ENCODE measurements around the gene RFLNA. TPM values are rescaled to one million over a fixed set of nuclear protein-coding genes. Genes with fewer than 3 reads are reported as not detected.

The RFLNA gene
- total RNA-seq, 1 experiment from 2014 or later = 10.6 TPM

GRCh38 chr12:124283326-124283725 lies 11.6 kb upstream of the RFLNA start:
- Histone ChIP-seq H2BK15ac (ENCODE audit: low read depth, low read length) (no peak overlapping the region), H3K9ac (ENCODE audit: extremely low read depth, insufficient read length, low read length) (no peak overlapping the region), H4K5ac (ENCODE audit: insufficient read length, low read depth, low read length) (no peak overlapping the region), H3K79me1 (ENCODE audit: insufficient read depth, low read depth, low read length, poor library complexity, severe bottlenecking) (no peaks in the 10 kb centered on the region), H3K23me2 (ENCODE audit: insufficient read length, low read depth, low read length, poor library complexity, severe bottlenecking) (no peaks in the 10 kb centered on the region), H2BK20ac (ENCODE audit: low read depth, low read length, poor library complexity, severe bottlenecking) (no peak overlapping the region), H3K23ac (ENCODE audit: insufficient read length, low read depth, low read length) (no peak overlapping the region), H3K14ac (ENCODE audit: insufficient read depth, low read length) (no peak overlapping the region), H2BK12ac (ENCODE audit: insufficient read length, low read depth, low read length) (no peak overlapping the region), H3K9me3 (ENCODE audit: control insufficient read depth, low read depth, low read length) (no peaks in the 10 kb centered on the region), H2AK5ac (ENCODE audit: insufficient read length, low read length) (no peak overlapping the region), H3K27ac (ENCODE audit: insufficient read length, low read depth, low read length) (no peak overlapping the region), H3K79me2 (ENCODE audit: insufficient read depth, low read length) (no peaks in the 10 kb centered on the region), H3K4me1 (ENCODE audit: insufficient read depth, low read length) (peaks cover 2% of the 10 kb centered on the region; the same call in 1 of the 2 replicates), H3K18ac (ENCODE audit: insufficient read length, low read depth, low read length) (no peak overlapping the region), H2BK5ac (ENCODE audit: insufficient read length, low read length) (no peak overlapping the region), H3K56ac (ENCODE audit: insufficient read length, low read depth, low read length) (no peak overlapping the region), H3K4ac (ENCODE audit: low read depth, low read length) (no peak overlapping the region), H4K91ac (ENCODE audit: insufficient read length, low read depth, low read length) (no peak overlapping the region), H4K20me1 (ENCODE audit: control insufficient read depth, insufficient read depth, insufficient read length) (no peaks in the 10 kb centered on the region), H3K27me3 (ENCODE audit: insufficient read depth, low read length) (no peaks in the 10 kb centered on the region; the same call in 1 of the 2 replicates), H2AFZ (ENCODE audit: low read length) (no peak overlapping the region), H3T11ph (ENCODE audit: low read length) (no peak overlapping the region), H4K8ac (replicated peaks; ENCODE audit: insufficient read length, low read depth, low read length) (no peak overlapping the region), H3K4me2 (ENCODE audit: insufficient read depth, insufficient read length, low read length) (no peak overlapping the region), H2BK120ac (ENCODE audit: low read depth, low read length, poor library complexity, severe bottlenecking) (no peak overlapping the region)
- Mint-ChIP-seq H3K36me3 (ENCODE audit: insufficient read depth in 1 of 3, low read depth in 3 of 3) (peaks cover 0 to 18% (median 3%) of the 10 kb centered on the region in 3 experiments; a peak in 4 of 7 replicates), H3K4me1 (peaks cover 20 to 25% of the 10 kb centered on the region in 2 experiments), H3K9me3 (peaks cover 18 to 21% of the 10 kb centered on the region in 2 experiments), H3K4me3 (no peak overlapping the region), H3K27me3 (ENCODE audit: low read depth) (peaks cover 31% of the 10 kb centered on the region), H3K27ac (no peak overlapping the region)
- TF ChIP-seq CTCF (conservative IDR thresholded peaks at IDR 0.05) = no peak
- DNase-seq = no peak
- no CpG with 5 or more reads among the region's 7 CpGs for WGBS (ENCODE audit: extremely low coverage, insufficient read length, low lambda C conversion rate)
